ENCODE data around the gene ERG. TPM values are rescaled to one million over a fixed set of nuclear protein-coding genes. Genes with fewer than 3 reads are reported as not detected.

The ERG gene
- total RNA-seq, 6 experiments from 2014 or later = 3.1 to 6.4 (median 5.2) TPM

DNA sequence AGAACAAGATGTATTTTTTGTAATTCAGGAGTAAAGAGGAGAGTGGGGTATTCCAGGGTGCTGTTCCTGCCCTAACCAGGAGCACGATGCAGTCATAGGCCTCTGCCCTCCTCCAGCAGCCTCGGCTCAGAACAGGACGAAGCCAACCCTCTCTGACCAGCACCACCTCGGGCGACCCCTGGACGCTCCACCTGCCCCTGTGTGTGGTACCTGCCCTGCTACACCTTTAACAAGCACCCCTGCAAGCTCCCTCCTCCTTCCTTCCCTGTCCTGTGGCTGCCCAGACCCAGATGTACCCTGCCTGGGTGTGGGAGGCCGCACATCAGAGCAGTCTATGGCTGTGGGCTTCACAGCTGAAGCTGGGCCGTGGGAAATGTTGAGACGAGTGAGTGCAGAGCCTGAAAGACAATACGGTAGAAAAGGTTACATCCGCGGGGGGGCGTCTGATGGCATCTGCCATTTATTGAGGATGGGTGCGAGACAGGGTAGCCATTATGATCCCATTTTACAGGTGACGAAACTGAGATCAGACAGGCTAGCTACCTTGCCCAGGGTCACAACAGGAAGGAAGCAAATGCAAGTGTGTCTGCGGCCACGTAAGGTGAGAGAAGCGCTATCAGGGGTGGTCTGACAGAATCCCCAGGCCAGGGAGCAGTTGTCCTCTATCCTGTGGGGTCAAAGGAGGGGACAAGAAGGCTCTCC lies 4.6 kb downstream of the ERG start:
- WGBS (ENCODE audit: insufficient coverage, low coverage, low lambda C conversion rate, missing lambda C conversion rate) = 71% methylated on average over 12 of the region's 18 CpGs
- H3K27ac ChIP-seq = peak overlapping the region in 2 of 3 donors; percentile 4 to 34
- no peaks in the 10 kb centered on the region for H3K9me3 ChIP-seq
- H3K4me1 ChIP-seq = no peaks in the 10 kb centered on the region
- TF ChIP-seq POLR2A (IDR thresholded peaks at IDR 0.05) = no peak
- no peak for TF ChIP-seq CTCF (IDR thresholded peaks at IDR 0.05)
- H3K27me3 ChIP-seq = no peaks in the 10 kb centered on the region
- DNase-seq = no peak
- ATAC-seq = peak in 1 of 4 donors; percentile 22
- no peaks in the 10 kb centered on the region for H3K36me3 ChIP-seq
- H3K4me3 ChIP-seq = no peak overlapping the region
- intact Hi-C loops (cut with DNase I) = no loop called here

DNA sequence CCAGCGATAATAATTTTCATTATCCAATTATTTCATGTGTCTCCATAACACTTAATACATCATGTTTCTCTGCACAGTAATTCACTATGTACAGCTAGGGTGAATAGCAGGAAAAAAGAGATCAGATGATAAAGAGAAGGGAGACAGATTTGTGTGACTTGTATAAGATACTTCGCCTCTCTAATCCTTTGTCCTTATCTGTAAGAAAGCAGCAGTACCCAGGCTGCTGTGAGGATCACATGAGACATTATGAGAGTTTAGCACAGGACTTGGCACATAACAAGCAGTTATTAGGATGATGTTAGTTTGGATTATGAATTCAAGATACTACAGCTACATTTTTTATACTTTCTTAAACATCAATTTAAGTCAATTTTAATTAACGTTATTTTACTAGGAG lies 6.3 kb downstream of the ERG start:
- intact Hi-C loops (cut with DNase I) = no loop called here
- Histone ChIP-seq H3K9me3 (no peaks in the 10 kb centered on the region), H3K36me3 (no peaks in the 10 kb centered on the region), H3K27ac (no peak overlapping the region), H3K4me1 (no peaks in the 10 kb centered on the region), H3K4me3 (no peak overlapping the region), H3K27me3 (no peaks in the 10 kb centered on the region)
- 43% methylated on average over 3 of the region's 3 CpGs for WGBS (ENCODE audit: insufficient coverage, low coverage, low lambda C conversion rate, missing lambda C conversion rate)
- TF ChIP-seq POLR2A (IDR thresholded peaks at IDR 0.05) (no peak), CTCF (IDR thresholded peaks at IDR 0.05) (no peak)
- ATAC-seq (no peak), DNase-seq (no peak)

GRCh38 chr21:38491536-38491935 lies 6.7 kb downstream of the ERG start:
- ATAC-seq = peak; percentile 22 to 29 (median 28)
- peak overlapping the region in 2 of 3 donors; percentile 1 for H3K27ac ChIP-seq

DNA sequence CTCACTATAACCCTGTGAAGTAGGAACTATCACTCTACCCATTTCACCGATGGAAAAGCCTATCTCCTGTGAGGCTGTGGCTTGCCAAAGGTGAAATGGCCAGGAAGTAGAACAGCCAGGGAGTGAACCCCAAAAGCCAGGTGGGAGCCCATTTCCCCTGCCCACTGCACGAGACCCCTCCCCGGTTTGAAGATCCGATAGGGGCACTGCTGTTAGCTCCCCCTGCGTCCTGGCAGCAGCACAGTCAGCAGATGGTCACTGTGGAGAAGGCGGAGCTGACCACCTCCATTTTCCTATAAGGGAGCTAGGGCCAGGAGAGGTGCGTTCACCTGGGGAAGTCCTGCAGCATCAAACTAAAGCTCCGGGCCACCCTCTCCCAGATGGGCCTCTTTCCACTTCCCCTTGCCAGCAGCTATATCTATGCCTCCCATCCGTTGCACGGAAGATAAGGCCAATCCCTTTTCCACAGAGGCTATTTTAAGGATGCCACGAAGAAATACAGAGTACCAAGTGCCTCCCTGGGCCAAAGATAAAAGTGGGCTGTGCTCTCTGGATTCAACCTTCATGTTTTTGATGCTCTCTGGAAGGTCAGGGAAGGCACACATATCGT lies 7.8 kb downstream of the ERG start:
- no peak for TF ChIP-seq CTCF (IDR thresholded peaks at IDR 0.05)
- no peak for TF ChIP-seq POLR2A (IDR thresholded peaks at IDR 0.05)
- intact Hi-C loops (cut with DNase I) = no loop called here
- no peaks in the 10 kb centered on the region for H3K27me3 ChIP-seq
- WGBS (ENCODE audit: insufficient coverage, low coverage, low lambda C conversion rate, missing lambda C conversion rate) = 33% methylated on average over 6 of the region's 12 CpGs
- ATAC-seq (no peak), DNase-seq (no peak)
- H3K4me3 ChIP-seq = no peak overlapping the region
- no peaks in the 10 kb centered on the region for H3K4me1 ChIP-seq
- H3K27ac ChIP-seq = peak overlapping the region in 2 of 3 donors; percentile 1 to 9
- no peaks in the 10 kb centered on the region for H3K9me3 ChIP-seq
- no peaks in the 10 kb centered on the region for H3K36me3 ChIP-seq

More at GRCh38 chr21:38491536-38491935, 6.7 kb downstream of the ERG start:
- no peak for DNase-seq
- H3K27me3 ChIP-seq = no peaks in the 10 kb centered on the region
- no peaks in the 10 kb centered on the region for H3K9me3 ChIP-seq
- no peak overlapping the region for H3K4me3 ChIP-seq
- WGBS (ENCODE audit: insufficient coverage, low coverage, low lambda C conversion rate, missing lambda C conversion rate) = 38% methylated on average over 5 of the region's 5 CpGs
- no peaks in the 10 kb centered on the region for H3K36me3 ChIP-seq
- intact Hi-C loops (cut with DNase I) = no loop called here
- TF ChIP-seq CTCF (IDR thresholded peaks at IDR 0.05) = no peak
- no peaks in the 10 kb centered on the region for H3K4me1 ChIP-seq
